SK-N-SH (cell line): ENCODE results near the gene TBXAS1. TPM values are rescaled to one million over a fixed set of nuclear protein-coding genes. Genes with fewer than 3 reads are reported as not detected.

Experiments used
- CHD2 ChIP-seq: fragments of 150-350 bp; IDR thresholded peaks from 2 replicates; pipeline ENCODE4 v1.6.1; 2018; ENCODE audit warnings: low read length; ENCODE audit not compliant: partially characterized antibody
- ELF1 ChIP-seq: IDR thresholded peaks from 2 replicates; pipeline ENCODE4 v1.4.0; 2012
- EP300 ChIP-seq, 2 experiments: IDR thresholded peaks; 2 replicates each; pipeline versions ENCODE4 v1.4.0 to v1.6.1; 2012; ENCODE audit warnings: borderline replicate concordance in 1 of 2, low read depth in 1 of 2, low read length in 1 of 2
- EZH2phosphoT487 ChIP-seq: fragments of 200-600 bp; sonication (generic); IDR thresholded peaks from 2 replicates; pipeline ENCODE4 v1.6.1; 2017; ENCODE audit warnings: low read depth, mixed run types, mild to moderate bottlenecking, antibody characterized with exemption, moderate library complexity, borderline replicate concordance
- FOSL2 ChIP-seq: IDR thresholded peaks from 2 replicates; pipeline ENCODE4 v1.4.0; 2012; ENCODE audit warnings: low read depth, mild to moderate bottlenecking, moderate library complexity, borderline replicate concordance
- FOXJ3 ChIP-seq: sonication (generic); formaldehyde crosslinking; IDR thresholded peaks from 2 replicates; pipeline ENCODE4 v1.5.1; 2020; ENCODE audit warnings: mild to moderate bottlenecking, missing genetic modification reagents
- FOXM1 ChIP-seq: IDR thresholded peaks from 2 replicates; pipeline ENCODE4 v1.4.0; 2012; ENCODE audit warnings: low read depth, mild to moderate bottlenecking
- GATA2 ChIP-seq: sonication (generic); formaldehyde crosslinking; IDR thresholded peaks from 2 replicates; pipeline ENCODE4 v1.5.0; 2020; ENCODE audit warnings: mild to moderate bottlenecking, missing genetic modification reagents
- NFIC ChIP-seq: IDR thresholded peaks from 2 replicates; pipeline ENCODE4 v1.4.0; 2012; ENCODE audit warnings: borderline replicate concordance
- RAD21 ChIP-seq: IDR thresholded peaks from 2 replicates; pipeline ENCODE4 v1.6.1; 2012; ENCODE audit warnings: mild to moderate bottlenecking, low read length
- RFX5 ChIP-seq: IDR thresholded peaks from 2 replicates; pipeline ENCODE4 v1.6.1; 2012; ENCODE audit warnings: mild to moderate bottlenecking, improper control_type of control experiment, low read length
- TCF12 ChIP-seq: IDR thresholded peaks from 2 replicates; pipeline ENCODE4 v1.4.0; 2012
- USF2 ChIP-seq: fragments of 150-350 bp; IDR thresholded peaks from 2 replicates; pipeline ENCODE4 v1.6.1; 2017; ENCODE audit warnings: antibody characterized with exemption, low read length, low read depth, borderline replicate concordance
- ZBTB33 ChIP-seq: IDR thresholded peaks from 2 replicates; pipeline ENCODE4 v1.4.0; 2012; ENCODE audit warnings: low read depth, borderline replicate concordance
- polyA plus RNA-seq, 3 experiments: library from polyadenylated mRNA; depleted of rRNA; stranded (reverse); fragments of >200 nt; gene quantifications; 2 replicates each; pipeline ENCODE4 v1.2.3, GENCODE V29; 2012
- TF ChIP-seq, protein P1 (sequence below): fragments of 150-350 bp; IDR thresholded peaks from 2 replicates; pipeline ENCODE4 v1.6.1; 2016; ENCODE audit warnings: mild to moderate bottlenecking, low read depth, low read length
- TF ChIP-seq, protein P2 (sequence below): fragments of 200-600 bp; sonication (generic); IDR thresholded peaks from 2 replicates; pipeline ENCODE4 v1.6.1; 2017; ENCODE audit warnings: antibody characterized with exemption, mild to moderate bottlenecking, moderate library complexity
- TF ChIP-seq, protein P3 (sequence below): IDR thresholded peaks from 2 replicates; pipeline ENCODE4 v1.4.0; 2012; ENCODE audit warnings: low read depth, borderline replicate concordance
- TF ChIP-seq, protein P4 (sequence below): IDR thresholded peaks from 2 replicates; pipeline ENCODE4 v1.4.0; 2012; ENCODE audit warnings: low read depth

TBXAS1 gene
- polyA plus RNA-seq, 1 of the 3 experiments (the other 2 are of a cell fraction): 4.4 TPM

DNA sequence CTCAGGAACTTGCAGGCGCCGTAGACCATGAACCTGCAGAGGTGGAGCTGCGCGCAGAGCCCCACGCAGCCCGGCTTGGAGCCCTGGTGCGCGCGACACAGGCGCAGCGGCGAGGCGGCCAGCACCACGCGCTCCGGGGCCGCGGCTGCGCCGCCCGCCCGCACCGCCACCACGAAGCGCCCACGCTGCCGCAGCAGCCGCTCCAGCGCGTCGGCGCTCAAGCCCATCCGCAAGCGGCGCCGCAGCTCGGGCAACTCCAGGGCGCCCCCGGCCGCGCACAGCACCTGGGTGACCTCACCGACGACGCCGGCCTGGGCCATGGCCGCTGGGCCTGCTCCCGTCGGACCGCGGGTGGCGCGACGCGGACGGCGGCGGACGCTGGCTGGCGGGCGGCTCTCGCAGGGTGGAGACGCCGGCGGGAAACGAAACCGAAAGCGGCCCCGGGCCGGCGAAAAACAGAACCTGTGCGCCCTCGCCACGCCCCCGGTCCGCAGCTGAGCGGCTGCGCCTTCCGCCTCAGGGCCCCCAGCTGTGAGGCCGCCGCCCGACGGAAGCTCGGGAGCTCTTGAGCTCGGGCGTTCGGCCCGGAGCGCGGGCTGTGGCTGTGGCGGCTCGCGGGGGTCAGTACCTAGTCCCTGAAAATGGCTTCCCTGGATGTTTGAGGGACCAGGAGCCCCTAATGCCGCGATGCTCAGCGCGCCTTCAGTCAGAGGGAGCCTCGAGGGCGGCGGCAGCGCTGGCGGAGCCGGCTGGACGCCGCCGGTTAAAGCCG is 233.7 kb downstream of the TBXAS1 start, which contains the start of gene PARP12 (continued):
- TF ChIP-seq RAD21: no peak
- TF ChIP-seq EP300 (IDR thresholded peaks at IDR 0.05; ENCODE audit: borderline replicate concordance in 1 of 2, low read depth in 1 of 2, low read length in 1 of 2): no peak
- 0 out of 2 replicates have a peak, but pooled peaks have one; percentile 16 for TF ChIP-seq ZBTB33
- no peak for TF ChIP-seq FOXM1
- no peak for TF ChIP-seq USF2
- TF ChIP-seq, protein P1, sequence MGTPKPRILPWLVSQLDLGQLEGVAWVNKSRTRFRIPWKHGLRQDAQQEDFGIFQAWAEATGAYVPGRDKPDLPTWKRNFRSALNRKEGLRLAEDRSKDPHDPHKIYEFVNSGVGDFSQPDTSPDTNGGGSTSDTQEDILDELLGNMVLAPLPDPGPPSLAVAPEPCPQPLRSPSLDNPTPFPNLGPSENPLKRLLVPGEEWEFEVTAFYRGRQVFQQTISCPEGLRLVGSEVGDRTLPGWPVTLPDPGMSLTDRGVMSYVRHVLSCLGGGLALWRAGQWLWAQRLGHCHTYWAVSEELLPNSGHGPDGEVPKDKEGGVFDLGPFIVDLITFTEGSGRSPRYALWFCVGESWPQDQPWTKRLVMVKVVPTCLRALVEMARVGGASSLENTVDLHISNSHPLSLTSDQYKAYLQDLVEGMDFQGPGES: no peak
- no peak for TF ChIP-seq NFIC
- TF ChIP-seq, protein P2, sequence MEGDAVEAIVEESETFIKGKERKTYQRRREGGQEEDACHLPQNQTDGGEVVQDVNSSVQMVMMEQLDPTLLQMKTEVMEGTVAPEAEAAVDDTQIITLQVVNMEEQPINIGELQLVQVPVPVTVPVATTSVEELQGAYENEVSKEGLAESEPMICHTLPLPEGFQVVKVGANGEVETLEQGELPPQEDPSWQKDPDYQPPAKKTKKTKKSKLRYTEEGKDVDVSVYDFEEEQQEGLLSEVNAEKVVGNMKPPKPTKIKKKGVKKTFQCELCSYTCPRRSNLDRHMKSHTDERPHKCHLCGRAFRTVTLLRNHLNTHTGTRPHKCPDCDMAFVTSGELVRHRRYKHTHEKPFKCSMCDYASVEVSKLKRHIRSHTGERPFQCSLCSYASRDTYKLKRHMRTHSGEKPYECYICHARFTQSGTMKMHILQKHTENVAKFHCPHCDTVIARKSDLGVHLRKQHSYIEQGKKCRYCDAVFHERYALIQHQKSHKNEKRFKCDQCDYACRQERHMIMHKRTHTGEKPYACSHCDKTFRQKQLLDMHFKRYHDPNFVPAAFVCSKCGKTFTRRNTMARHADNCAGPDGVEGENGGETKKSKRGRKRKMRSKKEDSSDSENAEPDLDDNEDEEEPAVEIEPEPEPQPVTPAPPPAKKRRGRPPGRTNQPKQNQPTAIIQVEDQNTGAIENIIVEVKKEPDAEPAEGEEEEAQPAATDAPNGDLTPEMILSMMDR: no peak
- TF ChIP-seq, protein P3, sequence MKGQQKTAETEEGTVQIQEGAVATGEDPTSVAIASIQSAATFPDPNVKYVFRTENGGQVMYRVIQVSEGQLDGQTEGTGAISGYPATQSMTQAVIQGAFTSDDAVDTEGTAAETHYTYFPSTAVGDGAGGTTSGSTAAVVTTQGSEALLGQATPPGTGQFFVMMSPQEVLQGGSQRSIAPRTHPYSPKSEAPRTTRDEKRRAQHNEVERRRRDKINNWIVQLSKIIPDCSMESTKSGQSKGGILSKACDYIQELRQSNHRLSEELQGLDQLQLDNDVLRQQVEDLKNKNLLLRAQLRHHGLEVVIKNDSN: no peak
- TF ChIP-seq CHD2: no peak
- peak; percentile 29; the same call in 1 of the 2 replicates for TF ChIP-seq ELF1
- no peak for TF ChIP-seq TCF12
- no peak for TF ChIP-seq EZH2phosphoT487
- TF ChIP-seq, protein P4, sequence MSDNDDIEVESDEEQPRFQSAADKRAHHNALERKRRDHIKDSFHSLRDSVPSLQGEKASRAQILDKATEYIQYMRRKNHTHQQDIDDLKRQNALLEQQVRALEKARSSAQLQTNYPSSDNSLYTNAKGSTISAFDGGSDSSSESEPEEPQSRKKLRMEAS: no peak; the same call in none of the 2 replicates
- no peak for TF ChIP-seq FOXJ3 (CRISPR knock-in tag)
- no peak for TF ChIP-seq RFX5
- no peak for TF ChIP-seq GATA2 (CRISPR knock-in tag)
- no peak for TF ChIP-seq FOSL2
- TF ChIP-seq, all 33 proteins: peak for 8
